Colonic mucosa (tissue), 4 donors: Measurements from ENCODE around the gene HTD2. TPM values are rescaled to one million over a fixed set of nuclear protein-coding genes. Genes with fewer than 3 reads are reported as not detected.
"Not testable (repeated sequence)": the region's sequence is repeated elsewhere in the genome, so short reads cannot be mapped to it uniquely, and the experiment has no call there.

Experiments used
- DNase-seq: peaks from one replicate; pipeline ENCODE4 v3.0.0-alpha.2; 2020
- H3K27ac ChIP-seq: fragments of 200-600 bp; one replicate; pipeline ENCODE4 v1.8.0; 2021
- H3K27me3 ChIP-seq: fragments of 200-600 bp; one replicate; pipeline ENCODE4 v1.8.0; 2021
- H3K36me3 ChIP-seq: fragments of 200-600 bp; one replicate; pipeline ENCODE4 v1.8.0; 2021
- H3K4me1 ChIP-seq: fragments of 200-600 bp; one replicate; pipeline ENCODE4 v1.8.0; 2021; ENCODE audit warnings: mild to moderate bottlenecking
- H3K4me3 ChIP-seq: fragments of 200-600 bp; one replicate; pipeline ENCODE4 v1.8.0; 2021
- H3K9ac ChIP-seq, 2 donors: one replicate each; pipeline ENCODE4 v1.7.0; 2013; ENCODE audit warnings: control low read depth in 2 of 2, low read depth in 2 of 2, low read length in 2 of 2
- H3K9me3 ChIP-seq: fragments of 200-600 bp; one replicate; pipeline ENCODE4 v1.8.0; 2021
- CTCF ChIP-seq: fragments of 200-600 bp; IDR thresholded peaks from one replicate; pipeline ENCODE4 v1.8.0; 2022; ENCODE audit warnings: antibody characterized with exemption, mild to moderate bottlenecking
- intact Hi-C: fragments of 100-400 bp; cut with DNase I; formaldehyde crosslinking; loops from one replicate; pipeline ENCODE4 v1.14.1; 2022
- total RNA-seq, 2 donors: library from RNA; stranded (reverse); fragmentation: NEBNext Ultra II Directional in 1 of 2; extraction: Animal tissue kit (Norgen Biotek cat#: 25700) in 1 of 2; gene quantifications; one replicate each; pipeline ENCODE4 v1.2.1, GENCODE V29; 2021
- donor health status: healthy.
- donor health status: DM: no; HTN: no; CAD: no.
- donor health status: DM: no; HTN: no; CAD: no.

The HTD2 gene
- total RNA-seq, 2 donors from 2014 or later = 9.6 to 13.6 TPM

- no peak for DNase-seq
- Histone ChIP-seq H3K27me3 (no peaks in the 10 kb centered on the region), H3K9me3 (no peaks in the 10 kb centered on the region), H3K4me3 (no peak overlapping the region), H3K9ac (no peak overlapping the region), H3K27ac (no peak overlapping the region), H3K36me3 (no peaks in the 10 kb centered on the region), H3K4me1 (no peaks in the 10 kb centered on the region)
- intact Hi-C loops = loop anchor here (10.0 kb wide), 1 partner anchor 298 kb away; no protein-coding TSS in a partner anchor
- no peak for TF ChIP-seq CTCF
Observed at GRCh38 chr3:58336135-58336882, 30.0 kb downstream of the HTD2 start.

- DNase-seq = no peak
- Histone ChIP-seq H3K9me3 (no peaks in the 10 kb centered on the region), H3K36me3 (no peaks in the 10 kb centered on the region), H3K9ac (no peak overlapping the region), H3K4me1 (no peaks in the 10 kb centered on the region), H3K27me3 (no peaks in the 10 kb centered on the region), H3K27ac (no peak overlapping the region), H3K4me3 (no peak overlapping the region)
- intact Hi-C loops = loop anchor here (10.0 kb wide), 1 partner anchor 298 kb away; no protein-coding TSS in a partner anchor
- no peak for TF ChIP-seq CTCF
Observed at GRCh38 chr3:58337190-58337589, 30.9 kb downstream of the HTD2 start.

- not testable (repeated sequence) for H3K9me3 ChIP-seq, H3K4me1 ChIP-seq, H3K27me3 ChIP-seq, H3K9ac ChIP-seq, H3K36me3 ChIP-seq, H3K27ac ChIP-seq, H3K4me3 ChIP-seq, DNase-seq
- intact Hi-C loops = loop anchor here (10.0 kb wide), 1 partner anchor 296 kb away; no protein-coding TSS in a partner anchor
Observed at GRCh38 chr3:58339146-58339545, 32.8 kb downstream of the HTD2 start.

- Histone ChIP-seq H3K4me3 (no peak overlapping the region), H3K4me1 (no peaks in the 10 kb centered on the region), H3K36me3 (no peaks in the 10 kb centered on the region), H3K27ac (no peak overlapping the region), H3K9me3 (no peaks in the 10 kb centered on the region), H3K27me3 (no peaks in the 10 kb centered on the region), H3K9ac (no peak overlapping the region)
- intact Hi-C loops = no loop called here
- DNase-seq = no peak
- no peak for TF ChIP-seq CTCF
Observed at GRCh38 chr3:58340594-58341244, 34.4 kb downstream of the HTD2 start.

GRCh38 chr3:58341376-58341775, 35.1 kb downstream of the HTD2 start:
- no peaks in the 10 kb centered on the region for H3K27me3 ChIP-seq
- no peaks in the 10 kb centered on the region for H3K4me1 ChIP-seq
- no peaks in the 10 kb centered on the region for H3K36me3 ChIP-seq
- no peak overlapping the region for H3K9ac ChIP-seq
- no peak for TF ChIP-seq CTCF
- DNase-seq = no peak
- intact Hi-C loops = no loop called here
- H3K4me3 ChIP-seq = no peak overlapping the region
- H3K27ac ChIP-seq = no peak overlapping the region
- H3K9me3 ChIP-seq = no peaks in the 10 kb centered on the region

- H3K27ac ChIP-seq = no peak overlapping the region
- H3K4me3 ChIP-seq = no peak overlapping the region
- no peak for DNase-seq
- H3K36me3 ChIP-seq = no peaks in the 10 kb centered on the region
- no peaks in the 10 kb centered on the region for H3K4me1 ChIP-seq
- TF ChIP-seq CTCF = no peak
- H3K9me3 ChIP-seq = no peaks in the 10 kb centered on the region
- intact Hi-C loops = no loop called here
- no peaks in the 10 kb centered on the region for H3K27me3 ChIP-seq
- H3K9ac ChIP-seq = no peak overlapping the region
Observed at GRCh38 chr3:58342676-58343075, 36.4 kb downstream of the HTD2 start.
